DMS 273 (cell line): ENCODE data around the gene PDLIM1.

ENCODE experiments used
- DNase-seq: peaks from one replicate; lab custom pipeline; 2025; ENCODE audit not compliant: unreplicated experiment; lab: John Stamatoyannopoulos, UW

The PDLIM1 gene

DNA sequence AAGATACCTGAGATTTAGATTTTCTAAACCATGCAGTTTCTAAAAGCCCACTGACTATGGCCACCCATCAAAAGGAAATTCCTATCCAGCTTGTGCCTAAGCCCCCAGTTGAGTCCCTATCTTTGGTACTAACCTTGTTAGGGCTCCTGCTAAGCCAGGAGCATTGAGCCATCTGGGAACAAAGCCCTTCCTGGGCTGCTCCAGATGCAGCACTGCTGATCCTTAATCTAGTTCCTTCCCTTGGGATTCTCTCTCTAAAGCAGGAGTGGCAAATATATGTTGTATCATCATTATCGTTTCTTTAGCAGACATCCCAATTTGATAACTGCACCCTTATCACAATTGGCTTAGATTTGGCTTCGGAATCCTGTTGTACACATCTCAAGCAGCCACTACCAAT is 24.7 kb upstream of the PDLIM1 start:
- peak; percentile 61 for DNase-seq

DNA sequence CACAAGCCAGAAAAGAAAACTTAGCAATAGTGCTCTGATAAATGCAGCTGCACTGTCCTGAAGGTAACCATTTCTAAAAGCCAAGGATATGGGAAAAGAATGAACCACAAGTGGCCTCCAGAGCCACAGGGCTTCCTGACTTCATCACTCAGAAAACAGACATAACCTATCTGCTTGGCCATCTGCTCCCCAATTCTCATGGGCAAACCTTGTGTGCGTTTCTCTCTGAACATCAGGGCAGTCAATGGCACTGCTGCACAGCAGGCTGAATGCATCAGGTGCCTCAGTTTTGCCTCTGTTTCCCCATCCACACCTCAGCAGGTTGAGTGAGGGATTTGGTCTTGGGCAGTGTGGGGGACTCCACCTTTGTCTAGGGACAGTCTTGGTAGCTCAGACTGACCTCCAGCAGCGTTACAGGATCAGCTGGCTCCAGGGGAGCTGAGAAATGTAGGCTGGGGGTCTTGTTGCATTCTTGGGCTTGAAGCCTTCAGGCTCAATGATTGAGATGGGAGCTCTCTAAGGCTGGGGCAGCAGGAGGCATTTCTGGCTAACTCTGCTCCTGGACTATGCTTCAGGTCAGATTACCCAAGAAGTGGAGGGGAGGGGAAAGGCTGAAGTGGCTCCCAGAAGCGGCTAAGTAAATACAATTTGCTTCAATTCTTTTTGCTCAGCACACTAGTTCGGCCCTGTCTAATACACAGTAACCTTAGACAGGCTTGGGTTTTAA is 23.6 kb upstream of the PDLIM1 start:
- peak; percentile 59 for DNase-seq

DNA sequence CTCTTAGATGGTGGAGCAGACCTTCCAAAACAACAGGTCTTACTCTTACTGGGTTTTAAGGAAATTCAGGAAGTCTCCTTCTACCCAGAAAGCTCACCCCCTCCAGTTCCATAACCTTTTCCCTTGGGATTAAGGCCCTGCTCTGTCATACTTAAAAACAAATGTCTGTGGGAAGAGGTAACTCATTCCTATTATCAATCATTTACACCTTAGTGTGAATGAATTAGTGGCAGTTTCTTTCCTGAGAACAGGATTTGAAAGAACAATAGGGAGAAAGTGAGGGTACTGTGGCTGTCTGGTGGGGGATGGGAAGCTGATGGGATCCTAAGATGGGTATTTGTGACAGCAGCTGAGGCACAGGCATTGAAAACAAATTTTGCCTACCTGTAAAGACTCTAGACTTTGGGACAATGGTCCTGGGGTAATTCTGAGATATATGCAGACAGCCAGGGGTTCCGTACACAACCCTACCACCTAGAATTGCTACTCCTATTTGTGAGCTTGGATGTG is 22.2 kb upstream of the PDLIM1 start:
- no peak for DNase-seq

DNA sequence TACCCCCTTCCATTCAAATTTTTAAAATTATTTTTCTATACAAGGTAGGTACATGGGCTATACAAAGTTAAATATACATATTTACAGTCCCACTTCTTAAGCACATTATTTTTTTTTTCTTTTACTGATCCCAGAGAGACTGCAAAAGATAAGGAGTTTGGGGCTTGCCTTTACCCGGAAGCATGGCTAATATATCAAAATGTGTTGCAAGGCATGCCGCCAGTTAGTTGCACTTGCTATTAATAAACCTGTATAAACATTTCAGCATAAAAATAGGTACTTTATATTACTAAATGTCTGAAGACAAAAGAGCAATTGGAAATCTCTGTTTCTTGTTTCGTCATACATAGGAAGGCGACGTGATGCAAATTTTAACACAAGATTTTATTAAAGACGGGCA is 21.5 kb upstream of the PDLIM1 start:
- DNase-seq: no peak

DNA sequence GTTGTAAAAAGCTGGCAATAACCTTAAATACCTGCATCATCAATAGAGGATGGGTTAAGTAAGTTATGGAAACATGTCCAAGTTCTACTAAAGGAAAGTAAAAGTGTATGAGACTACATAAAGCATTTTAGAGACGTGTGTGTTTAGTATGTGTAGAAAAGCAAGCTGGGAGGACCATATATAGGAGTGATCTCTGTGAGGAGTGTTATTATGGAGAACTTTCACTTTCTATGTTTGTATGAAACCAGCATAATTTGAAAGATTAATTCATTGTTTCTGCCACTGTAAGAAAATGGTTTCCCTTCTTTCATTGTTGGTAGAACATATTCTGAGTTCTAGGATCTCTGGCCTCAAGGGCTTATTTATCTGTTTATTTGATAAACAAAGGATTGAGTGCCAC is 19.2 kb upstream of the PDLIM1 start:
- no peak for DNase-seq

DNA sequence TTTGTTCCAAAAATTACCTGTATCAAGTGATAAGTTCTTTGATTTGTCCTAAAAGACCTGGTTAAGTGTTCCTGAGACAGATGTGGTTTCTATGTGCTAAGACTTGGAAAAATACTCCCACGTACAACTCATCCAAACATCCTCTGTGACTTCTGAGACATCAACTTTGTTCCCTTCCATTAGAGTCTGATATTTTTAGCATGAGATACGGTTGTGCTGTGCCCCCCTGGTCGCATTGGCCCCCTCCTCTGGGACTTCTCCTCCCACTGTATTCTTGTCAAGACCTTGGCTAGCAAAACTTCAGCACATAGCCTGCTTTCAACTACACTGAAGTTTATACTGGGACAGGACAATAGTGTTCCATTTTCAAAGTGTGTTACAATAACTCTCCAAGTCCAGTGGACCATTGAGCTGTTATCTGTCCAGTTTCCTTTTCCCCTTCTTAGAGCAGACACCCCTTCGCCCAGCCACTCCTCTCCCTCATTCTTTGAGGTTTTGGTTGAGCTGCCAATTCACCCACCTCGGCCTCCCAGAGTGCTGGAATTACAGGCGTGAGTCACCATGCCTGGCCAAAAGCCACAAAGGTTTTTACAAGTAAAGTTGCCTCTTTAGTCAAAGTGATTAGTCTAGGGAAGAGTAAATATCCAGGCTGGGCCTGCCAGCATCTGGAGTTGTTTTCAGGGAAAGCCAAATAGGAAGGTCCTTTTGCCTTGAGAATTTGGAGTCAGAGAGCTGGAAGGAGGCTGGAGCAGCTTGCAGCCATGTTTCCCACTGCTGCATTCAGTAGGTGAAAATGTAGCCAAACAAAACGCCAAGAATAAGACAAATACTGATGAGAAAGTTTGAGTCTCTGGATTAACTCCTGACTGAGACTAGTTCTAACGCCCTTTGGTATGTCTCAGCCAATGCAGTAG is 17.8 kb upstream of the PDLIM1 start:
- peak; percentile 86 for DNase-seq

DNA sequence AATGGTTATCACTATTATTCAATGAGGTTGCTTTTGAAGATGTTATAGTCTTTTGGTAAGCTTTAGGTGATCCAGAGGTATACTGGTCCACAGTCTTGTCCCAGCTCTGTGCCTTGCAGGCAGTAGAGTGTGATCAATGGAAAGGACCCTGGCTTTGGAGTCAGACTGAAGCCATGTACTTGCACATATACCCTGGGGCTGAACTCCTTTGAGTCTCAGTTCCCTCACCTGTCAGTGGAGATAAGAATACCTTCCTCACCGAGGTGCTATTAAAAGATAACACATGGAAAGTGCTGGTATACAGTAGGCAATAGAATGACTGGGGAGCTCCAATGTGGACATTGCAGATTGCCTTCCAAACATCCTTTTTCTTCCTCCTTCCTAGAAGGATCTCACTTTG is 16.0 kb upstream of the PDLIM1 start:
- no peak for DNase-seq

DNA sequence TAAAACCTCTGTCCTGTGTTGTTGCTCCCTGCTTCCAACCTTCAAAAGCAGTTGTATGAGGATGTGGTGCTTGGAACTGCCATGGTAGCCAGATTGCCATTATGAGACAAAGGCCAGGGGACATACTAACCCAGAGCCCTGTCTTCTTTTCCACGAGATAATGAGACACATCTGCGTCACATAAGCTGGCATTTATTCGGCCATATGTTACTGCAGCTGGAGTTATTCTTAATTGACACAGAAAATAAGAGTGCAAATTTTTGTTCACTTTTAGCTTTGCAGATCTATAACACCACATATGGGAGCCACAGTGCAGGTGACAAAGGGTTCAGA is 15.5 kb upstream of the PDLIM1 start:
- peak; percentile 77 for DNase-seq

DNA sequence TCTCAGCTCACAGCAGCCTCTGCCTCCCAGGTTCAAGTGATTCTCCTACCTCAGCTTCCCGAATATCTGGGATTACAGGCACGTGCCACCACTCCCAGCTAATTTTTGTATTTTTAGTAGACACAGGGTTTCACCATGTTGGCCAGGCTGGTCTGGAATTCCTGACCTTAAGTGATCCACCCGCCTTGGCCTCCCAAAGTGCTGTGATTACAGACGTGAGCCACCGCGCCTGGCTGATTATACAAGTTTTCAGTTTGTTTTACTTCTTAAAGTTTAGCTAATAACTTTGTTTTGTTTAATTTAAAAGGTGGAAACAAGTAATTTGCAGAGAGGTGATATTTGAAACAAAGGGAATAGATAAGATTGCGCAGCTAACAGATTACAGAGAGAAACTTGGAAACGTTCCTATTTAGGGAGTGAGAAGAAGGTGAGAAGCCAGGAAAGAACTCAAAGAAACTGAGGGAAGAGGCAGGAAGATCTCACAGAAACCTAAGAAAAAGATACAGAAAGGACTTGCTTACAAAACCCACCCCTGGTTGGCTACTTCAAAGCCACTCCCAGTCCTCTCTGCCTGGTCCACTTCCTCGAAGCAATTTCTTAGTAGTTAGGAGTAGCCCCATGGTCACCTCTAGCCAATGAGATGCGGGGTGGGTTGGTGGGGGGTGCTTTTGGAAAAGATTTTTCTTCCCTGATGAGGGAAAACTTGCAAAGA is 15.0 kb upstream of the PDLIM1 start:
- no peak for DNase-seq

DNA sequence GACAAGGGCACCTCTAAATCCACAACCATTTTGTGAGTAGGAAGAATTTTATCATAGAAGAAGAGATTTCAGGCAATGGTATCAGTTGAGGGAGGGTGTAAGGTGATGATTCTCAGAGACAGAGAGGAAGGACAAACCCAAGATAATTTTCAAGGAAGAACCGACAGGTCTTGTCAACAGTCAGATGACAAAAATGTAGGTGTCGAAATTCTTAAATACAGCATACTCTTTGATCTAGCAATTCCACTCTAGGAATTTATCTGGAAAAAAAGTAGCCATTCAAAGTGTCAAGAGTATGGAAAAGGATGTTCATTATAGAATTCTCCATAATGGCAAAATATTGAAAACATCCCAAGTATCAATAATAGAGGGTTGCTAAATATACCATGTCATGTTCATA is 14.2 kb upstream of the PDLIM1 start:
- no peak for DNase-seq

DNA sequence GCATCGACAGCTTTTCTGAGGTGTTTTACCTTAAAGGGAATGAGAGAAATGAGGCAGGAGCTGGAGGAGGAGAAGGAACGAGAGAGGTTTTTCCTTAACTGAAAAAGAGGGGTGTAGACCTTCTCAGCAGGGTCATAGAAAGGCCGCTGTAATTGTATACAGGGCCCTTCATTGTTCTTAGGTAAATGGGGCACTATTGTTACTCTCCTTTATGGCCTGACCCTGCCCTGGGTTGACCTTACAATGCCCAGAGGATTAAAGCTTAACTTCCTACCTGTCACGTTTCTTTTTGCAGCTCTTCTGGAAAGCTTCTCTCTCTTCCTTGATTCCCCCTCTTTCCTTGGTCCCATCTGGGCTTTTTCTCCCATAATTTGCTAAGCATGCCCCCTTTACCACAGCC is 13.7 kb upstream of the PDLIM1 start:
- no peak for DNase-seq

DNA sequence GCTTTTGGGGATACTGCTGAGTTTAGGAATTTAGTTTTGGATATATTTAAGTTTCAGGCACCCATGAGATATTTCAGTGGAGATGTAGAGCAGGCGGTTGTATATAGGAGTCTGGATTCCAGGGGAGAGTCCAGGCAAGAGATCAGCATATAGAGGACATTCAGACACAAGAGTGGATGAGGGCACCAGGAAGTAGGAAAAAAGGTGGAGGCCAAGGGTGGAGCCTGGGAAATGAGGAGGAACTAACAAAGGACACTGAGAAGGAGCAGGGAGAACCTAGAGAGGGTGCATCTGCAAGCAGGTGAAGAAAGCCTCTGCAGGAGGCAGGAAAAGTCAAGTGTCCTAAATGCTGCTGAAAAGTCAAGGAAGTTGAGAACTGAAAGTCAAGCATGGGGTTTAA is 13.1 kb upstream of the PDLIM1 start:
- DNase-seq: no peak

DNA sequence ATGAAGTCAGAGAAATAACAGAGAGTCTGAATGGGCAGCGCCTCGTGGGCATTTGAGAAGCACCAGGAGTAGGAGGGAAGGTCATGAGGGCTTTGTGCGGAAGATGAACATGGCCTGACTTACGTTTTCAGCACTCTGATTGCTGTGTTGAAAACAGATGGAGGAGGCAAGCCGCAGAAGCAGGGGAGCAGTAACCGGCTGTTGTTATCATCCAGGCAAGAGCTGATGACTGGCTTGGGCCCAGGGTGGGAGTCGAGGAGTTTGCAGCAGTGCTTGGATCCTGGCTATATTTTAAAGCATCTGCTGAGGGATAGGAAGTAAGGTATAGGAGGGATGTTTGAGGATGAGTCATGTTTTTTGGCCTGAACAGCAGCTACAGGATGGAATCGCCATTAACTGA is 12.7 kb upstream of the PDLIM1 start:
- peak; percentile 91 for DNase-seq

DNA sequence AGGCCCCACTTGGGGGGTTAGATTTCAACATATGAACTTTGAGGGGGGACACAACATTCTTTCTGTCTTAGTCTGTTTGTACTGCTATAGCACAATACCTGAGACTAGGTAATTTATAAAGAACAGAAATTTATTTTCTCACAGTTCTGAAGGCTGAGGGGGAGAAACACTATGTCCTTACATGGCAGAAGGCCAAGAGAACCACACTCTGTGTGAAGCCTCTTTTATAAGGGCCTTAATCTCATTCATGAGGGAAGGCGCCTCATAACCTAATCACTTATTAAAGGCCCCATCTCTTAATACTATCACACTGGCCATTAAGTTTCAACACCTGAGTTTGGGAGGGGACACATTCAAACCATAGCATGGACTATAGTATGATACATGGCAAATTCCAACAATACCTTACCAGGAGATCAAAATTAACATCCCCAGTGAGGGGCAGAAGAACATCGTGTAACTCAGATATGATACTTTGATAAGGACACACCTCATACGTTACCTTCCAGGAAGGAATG is 9.3 kb upstream of the PDLIM1 start:
- DNase-seq: no peak

DNA sequence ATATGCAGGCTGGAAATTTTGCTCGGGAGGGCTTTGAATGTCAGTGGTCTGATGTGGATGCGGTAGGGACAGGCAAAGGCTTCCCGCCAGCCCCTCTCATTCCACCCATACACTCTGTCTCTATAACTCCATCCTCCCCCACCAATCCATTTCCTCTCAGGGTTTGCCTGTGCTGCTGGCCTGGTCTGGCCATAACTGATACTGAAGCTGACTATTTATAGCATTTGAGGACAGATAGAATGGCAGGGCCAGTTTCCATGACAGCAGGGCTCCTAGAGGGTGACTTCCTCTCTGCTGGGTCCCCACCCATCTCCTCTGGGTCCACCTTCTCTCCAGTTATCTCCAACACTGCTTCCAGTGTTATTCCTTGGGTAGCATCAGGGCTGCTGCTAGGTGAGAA is 6.6 kb upstream of the PDLIM1 start:
- no peak for DNase-seq

DNA sequence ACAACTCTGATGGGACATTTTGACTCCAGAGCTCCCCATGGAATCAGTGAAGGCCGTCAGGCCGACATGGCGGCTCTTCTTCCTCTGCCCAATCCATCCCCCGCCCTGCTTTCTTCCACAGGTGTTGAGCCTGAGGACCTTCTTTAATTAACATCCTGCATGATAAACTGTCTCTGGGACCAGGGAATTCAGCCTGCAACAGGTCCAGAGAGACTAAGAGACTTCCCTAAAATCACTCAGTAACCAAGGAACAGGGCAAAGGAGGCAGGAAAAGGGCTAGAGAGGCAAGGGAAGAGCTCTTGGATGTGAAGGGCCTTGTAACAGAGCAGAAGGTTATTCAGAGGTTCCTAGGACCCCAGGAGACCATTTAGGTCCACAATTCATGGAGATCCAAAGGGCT is 6.0 kb upstream of the PDLIM1 start:
- DNase-seq: no peak

DNA sequence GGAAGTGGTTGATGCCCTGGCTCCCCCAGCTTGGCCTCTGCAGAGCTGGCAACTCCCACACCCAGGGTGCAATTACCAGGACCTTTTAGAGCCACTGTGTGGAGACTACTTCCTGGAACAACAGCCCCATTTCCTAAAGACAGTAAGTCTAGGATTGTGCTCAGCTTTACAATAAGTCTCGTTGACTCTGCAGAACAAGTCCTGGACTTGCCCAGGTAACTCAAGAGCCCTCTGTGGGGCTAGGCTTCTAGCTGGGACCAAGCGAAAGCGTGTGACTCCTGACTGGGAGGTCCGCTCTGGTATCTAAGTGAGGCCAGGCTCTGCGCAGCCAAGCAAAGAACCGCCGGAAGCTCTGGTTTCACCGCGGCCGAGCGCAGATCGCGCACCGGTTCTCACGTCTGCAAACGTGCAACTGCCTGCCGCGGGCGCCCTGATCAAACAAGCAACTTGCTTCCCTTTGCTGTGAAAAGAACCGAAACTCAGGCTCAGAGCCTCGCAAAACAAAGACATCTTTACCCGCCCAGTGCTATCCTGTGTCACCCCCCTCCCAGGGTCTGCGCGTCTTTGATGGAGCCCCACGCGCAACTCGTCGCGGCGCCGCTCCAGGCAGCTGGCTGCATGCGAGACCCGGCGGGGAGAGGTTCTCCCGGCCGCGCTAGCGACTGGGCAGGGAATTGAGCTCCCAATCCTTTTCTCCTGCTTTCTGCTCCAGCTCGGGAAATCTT is 4.4 kb upstream of the PDLIM1 start:
- DNase-seq: peak; percentile 39

DNA sequence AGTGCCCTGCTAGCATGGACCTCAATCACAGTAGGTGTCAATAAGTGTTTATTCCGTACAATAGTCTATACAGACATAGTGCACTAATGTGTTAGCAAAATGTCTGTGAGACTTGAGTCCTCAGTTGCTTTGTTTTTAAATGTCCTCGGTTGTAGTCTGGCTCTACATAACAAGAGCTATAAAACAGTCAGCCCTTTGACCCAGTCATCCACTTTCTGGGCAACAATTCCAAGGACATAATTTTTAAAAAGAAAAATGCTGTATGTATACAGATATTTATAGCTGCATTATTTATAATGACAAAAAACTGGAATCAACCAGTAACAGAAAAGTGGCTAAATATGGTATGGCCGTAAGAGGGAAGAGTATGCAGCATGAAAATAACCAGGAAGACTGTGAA is 2.8 kb upstream of the PDLIM1 start:
- DNase-seq: no peak

DNA sequence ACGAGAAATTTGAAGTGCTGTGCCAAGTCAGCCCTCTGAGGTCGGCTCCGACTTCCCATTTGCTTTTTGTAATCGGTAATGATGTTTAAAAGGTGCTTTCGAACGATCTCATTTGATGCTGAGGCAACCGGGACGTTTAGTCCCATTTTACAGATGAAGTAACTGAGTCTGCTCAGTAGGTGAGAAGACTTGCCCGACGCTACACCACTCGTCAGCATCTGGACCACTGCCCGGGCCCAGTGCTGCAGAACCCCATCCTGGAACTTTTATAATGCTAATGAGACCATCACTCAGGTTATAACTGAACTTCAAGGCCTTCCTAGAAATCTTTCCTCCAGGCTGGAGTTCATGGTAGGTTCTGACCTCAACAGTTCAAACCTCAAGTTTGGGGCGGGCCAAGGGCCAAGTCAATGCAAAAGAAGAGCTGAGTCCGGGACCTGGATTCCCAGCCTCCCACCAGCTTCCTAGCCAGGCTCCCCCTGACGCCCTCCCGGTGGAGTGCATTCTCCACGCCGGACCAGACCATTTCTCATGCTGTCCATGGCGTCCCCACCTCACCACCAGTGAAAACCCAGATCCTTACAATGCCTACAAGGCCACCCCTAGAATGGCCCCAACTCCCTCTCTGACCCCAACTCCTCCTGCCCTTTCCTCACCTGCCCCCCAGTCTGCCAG is 699 bp upstream of the PDLIM1 start:
- DNase-seq: peak; percentile 12

DNA sequence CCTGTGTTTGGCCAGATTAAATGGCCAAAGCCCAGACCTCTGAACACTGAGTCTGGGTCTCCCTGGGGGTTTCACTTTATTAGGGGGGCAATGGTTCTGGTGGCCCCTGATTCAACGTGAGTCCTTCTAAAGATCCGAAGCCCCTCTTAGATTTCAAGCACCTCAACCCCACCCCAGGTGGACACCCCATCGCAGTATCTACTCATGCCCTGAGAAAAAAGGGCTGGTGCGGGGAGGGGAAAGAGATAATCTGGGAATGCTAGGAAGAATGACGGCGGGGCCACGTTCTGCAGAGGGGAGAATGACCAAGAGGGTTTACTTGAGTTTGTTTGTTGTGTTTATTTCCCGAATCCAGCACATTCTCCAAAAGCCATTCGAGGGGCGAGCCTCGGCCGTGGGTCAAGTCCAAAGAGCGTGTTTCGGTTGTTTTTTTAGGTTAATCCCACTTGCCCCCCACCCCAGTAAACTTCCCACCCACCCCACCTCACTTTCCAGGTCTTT is 832 bp downstream of the PDLIM1 start:
- DNase-seq: peak; percentile 28
